WTC11 (cell line): Measurements from ENCODE around the gene MEGF10.

ENCODE experiments used
- ATF2 ChIP-seq: sonication (generic); formaldehyde crosslinking; IDR thresholded peaks from 2 replicates; pipeline ENCODE4 v1.8.1; 2022; ENCODE audit warnings: low read depth, missing genetic modification reagents, borderline replicate concordance
- CBFB ChIP-seq: sonication (generic); formaldehyde crosslinking; IDR thresholded peaks from 2 replicates; pipeline ENCODE4 v1.8.1; 2022; ENCODE audit warnings: mild to moderate bottlenecking, low read depth, missing genetic modification reagents
- CTCF ChIP-seq: fragments of 200-600 bp; IDR thresholded peaks from 2 replicates; pipeline ENCODE4 v1.8.0; 2022; ENCODE audit warnings: antibody characterized with exemption
- E2F1 ChIP-seq: sonication (generic); formaldehyde crosslinking; IDR thresholded peaks from 2 replicates; pipeline ENCODE4 v1.8.0; 2022; ENCODE audit warnings: mild to moderate bottlenecking, missing genetic modification reagents
- ELF4 ChIP-seq: sonication (generic); formaldehyde crosslinking; IDR thresholded peaks from 2 replicates; pipeline ENCODE4 v1.8.1; 2022; ENCODE audit warnings: low read depth, mild to moderate bottlenecking, moderate library complexity, missing genetic modification reagents
- ESRRA ChIP-seq: sonication (generic); formaldehyde crosslinking; IDR thresholded peaks from 2 replicates; pipeline ENCODE4 v1.8.1; 2022; ENCODE audit warnings: mild to moderate bottlenecking, missing genetic modification reagents, borderline replicate concordance
- FOXJ3 ChIP-seq: sonication (generic); formaldehyde crosslinking; IDR thresholded peaks from 2 replicates; pipeline ENCODE4 v1.9.0; 2021; ENCODE audit warnings: missing genetic modification reagents, mild to moderate bottlenecking, borderline replicate concordance
- GABPB1 ChIP-seq: sonication (generic); formaldehyde crosslinking; IDR thresholded peaks from 2 replicates; pipeline ENCODE4 v1.8.1; 2023; ENCODE audit warnings: mild to moderate bottlenecking, missing genetic modification reagents
- JUN ChIP-seq: sonication (generic); formaldehyde crosslinking; IDR thresholded peaks from 2 replicates; pipeline ENCODE4 v1.8.0; 2023; ENCODE audit warnings: mild to moderate bottlenecking, missing genetic modification reagents
- MYBL2 ChIP-seq: sonication (generic); formaldehyde crosslinking; IDR thresholded peaks from 2 replicates; pipeline ENCODE4 v1.8.1; 2023; ENCODE audit warnings: mild to moderate bottlenecking, moderate library complexity, missing genetic modification reagents
- USF1 ChIP-seq: sonication (generic); formaldehyde crosslinking; IDR thresholded peaks from 2 replicates; pipeline ENCODE4 v1.8.0; 2022; ENCODE audit warnings: mild to moderate bottlenecking, missing genetic modification reagents
- USF2 ChIP-seq: sonication (generic); formaldehyde crosslinking; IDR thresholded peaks from 2 replicates; pipeline ENCODE4 v1.8.1; 2023; ENCODE audit warnings: mild to moderate bottlenecking, missing genetic modification reagents, moderate library complexity
- ZNF232 ChIP-seq: sonication (generic); formaldehyde crosslinking; IDR thresholded peaks from 2 replicates; pipeline ENCODE4 v1.8.0; 2022; ENCODE audit warnings: mild to moderate bottlenecking, missing genetic modification reagents

GRCh38 chr5:127338501-127338900 lies 47.9 kb downstream of the MEGF10 start:
- TF ChIP-seq ESRRA (CRISPR knock-in tag) (no peak), CTCF (no peak), JUN (no peak), USF2 (CRISPR knock-in tag) (no peak), ELF4 (no peak), FOXJ3 (CRISPR knock-in tag) (no peak), ZNF232 (CRISPR knock-in tag) (no peak), ATF2 (no peak), MYBL2 (CRISPR knock-in tag) (no peak), GABPB1 (CRISPR knock-in tag) (no peak), E2F1 (CRISPR knock-in tag) (no peak), CBFB (CRISPR knock-in tag) (no peak), USF1 (CRISPR knock-in tag) (no peak)
